Skeletal muscle cell (primary cell): Measurements from ENCODE around the gene NOP58.
"Not testable (repeated sequence)": the region's sequence is repeated elsewhere in the genome, so short reads cannot be mapped to it uniquely, and the experiment has no call there.

Experiments used
- DNase-seq: peaks from one replicate; pipeline ENCODE4 v3.0.0-alpha.2; 2010; ENCODE audit warnings: low read depth
- H3K4me3 ChIP-seq: 2 replicates; pipeline ENCODE4 v1.5.1; 2011; ENCODE audit warnings: low read depth, mild to moderate bottlenecking, control low read depth, low read length, moderate library complexity

NOP58 gene

DNA sequence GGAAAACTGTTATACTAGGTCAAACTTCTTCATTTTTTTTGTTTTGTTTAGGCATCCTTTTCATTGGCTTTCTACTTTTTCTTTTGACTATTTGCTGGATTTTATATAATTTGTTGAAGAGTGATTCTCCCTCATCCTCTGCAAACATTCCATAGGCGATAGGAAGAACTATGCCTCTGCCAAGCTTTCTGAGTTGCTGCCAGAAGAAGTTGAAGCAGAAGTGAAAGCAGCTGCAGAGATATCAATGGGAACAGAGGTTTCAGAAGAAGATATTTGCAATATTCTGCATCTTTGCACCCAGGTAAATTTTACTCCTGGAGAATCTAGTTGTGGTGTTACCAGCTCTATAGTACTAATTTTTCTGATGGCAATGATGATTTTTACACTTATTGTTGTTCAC, 25.4 kb downstream of the NOP58 start:
- DNase-seq = no peak

DNA sequence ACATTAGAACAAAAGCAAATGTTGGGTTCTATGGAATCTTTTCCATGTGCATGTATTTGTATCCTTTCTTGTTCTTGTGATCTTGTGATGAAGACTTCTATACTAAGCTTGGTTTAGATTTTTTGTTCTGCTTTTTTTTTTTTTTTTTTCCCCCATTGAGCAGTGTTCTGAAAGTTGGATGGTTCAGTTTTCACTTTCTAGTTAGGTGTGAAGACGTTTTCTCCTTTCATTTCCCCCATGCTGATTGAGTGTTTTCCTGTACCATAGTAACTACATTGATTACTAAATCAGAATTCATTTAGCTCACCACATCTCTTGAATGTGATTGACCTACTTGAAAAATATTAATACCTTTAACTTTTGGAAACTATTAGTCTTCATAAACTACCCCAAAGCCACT, 34.1 kb downstream of the NOP58 start:
- DNase-seq = no peak
- H3K4me3 ChIP-seq = no peak overlapping the region

More for the DNA sequence above, 25.4 kb downstream of the NOP58 start:
- H3K4me3 ChIP-seq = no peak overlapping the region

DNA sequence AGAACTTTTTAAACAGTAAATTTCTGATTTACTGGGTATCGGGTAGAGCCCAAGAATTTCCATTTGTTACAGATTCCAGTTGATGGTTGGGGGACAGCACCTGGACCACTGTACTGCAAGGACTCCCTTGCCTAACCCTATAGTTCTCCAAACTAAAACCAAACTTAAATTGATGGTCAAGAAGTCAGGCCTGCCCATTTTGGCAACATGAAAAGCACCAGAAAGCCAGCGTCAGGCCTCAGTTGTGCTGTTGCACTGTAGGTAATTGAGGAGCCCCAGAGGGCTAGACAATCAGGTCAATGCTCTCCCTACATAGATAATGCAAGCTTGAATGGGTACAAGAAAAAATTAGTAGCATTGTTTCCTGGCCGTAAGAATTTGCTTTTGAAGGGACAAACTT, 40.5 kb downstream of the NOP58 start:
- H3K4me3 ChIP-seq = no peak overlapping the region
- no peak for DNase-seq

DNA sequence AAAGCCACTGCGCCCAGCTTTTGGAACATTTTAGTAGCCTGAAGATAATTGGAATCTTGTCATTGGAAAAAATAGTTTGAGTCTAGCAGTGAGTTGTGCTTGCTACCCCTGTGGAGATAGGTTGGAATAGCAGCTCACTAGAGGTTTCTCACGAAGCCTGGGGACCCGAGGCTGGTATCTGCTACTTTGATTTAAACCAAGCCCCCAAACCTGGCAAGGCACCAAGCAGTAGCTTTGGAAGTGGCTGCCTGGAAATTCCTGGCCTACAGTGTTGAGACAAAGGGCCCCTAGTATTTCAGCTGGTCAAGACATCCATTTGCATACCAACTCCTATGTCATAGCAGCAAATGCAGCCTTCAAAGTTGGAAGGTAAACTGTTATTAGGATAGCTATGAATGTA, 42.1 kb downstream of the NOP58 start:
- H3K4me3 ChIP-seq = no peak overlapping the region
- DNase-seq = no peak

DNA sequence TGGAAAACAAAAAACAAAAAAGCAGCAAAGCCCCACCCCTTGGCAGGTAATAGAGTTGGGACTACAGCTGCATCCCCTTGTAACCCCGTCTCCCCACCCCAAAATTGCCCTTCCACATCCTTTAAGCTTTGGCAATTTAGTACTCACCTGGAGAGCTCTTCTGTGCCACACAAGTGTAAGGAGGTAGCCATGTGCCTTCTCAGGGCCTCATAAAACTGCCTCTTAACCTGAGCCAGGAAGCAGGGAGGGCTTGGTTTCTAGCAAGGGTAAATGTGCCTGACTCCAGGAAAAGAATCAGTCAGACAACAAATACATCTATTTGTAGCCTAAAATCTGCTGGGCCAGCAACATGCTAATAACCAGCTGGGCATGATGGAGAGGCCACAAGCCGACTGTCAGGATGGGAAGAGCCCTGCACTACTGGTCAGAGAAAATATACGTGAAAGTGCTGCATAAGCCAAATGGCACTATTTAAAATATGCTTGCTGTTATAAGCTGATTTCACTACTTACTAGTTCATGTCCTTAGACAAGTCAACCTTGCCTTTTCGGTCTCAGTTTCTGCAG, 46.3 kb downstream of the NOP58 start:
- no peak overlapping the region for H3K4me3 ChIP-seq
- DNase-seq = no peak

DNA sequence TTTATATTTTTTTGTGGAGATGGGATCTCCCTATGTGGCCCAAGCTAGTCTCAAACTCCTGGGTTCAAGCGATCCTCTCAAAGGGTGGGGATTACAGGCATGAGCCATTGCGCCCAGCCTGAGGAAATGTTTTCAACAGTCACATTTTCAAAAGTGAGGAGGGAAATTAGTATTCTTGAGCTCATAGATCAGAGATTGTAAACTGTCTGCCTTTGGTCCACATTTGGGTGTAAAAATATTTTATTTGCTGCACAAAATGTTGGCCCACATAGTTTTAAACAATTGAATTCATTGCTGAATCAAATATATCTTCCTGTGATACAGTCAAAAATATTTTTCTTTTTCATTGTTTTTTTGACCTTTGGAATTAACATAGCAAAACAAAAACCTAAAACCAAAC, 48.6 kb downstream of the NOP58 start:
- H3K4me3 ChIP-seq = no peak overlapping the region
- no peak for DNase-seq

DNA sequence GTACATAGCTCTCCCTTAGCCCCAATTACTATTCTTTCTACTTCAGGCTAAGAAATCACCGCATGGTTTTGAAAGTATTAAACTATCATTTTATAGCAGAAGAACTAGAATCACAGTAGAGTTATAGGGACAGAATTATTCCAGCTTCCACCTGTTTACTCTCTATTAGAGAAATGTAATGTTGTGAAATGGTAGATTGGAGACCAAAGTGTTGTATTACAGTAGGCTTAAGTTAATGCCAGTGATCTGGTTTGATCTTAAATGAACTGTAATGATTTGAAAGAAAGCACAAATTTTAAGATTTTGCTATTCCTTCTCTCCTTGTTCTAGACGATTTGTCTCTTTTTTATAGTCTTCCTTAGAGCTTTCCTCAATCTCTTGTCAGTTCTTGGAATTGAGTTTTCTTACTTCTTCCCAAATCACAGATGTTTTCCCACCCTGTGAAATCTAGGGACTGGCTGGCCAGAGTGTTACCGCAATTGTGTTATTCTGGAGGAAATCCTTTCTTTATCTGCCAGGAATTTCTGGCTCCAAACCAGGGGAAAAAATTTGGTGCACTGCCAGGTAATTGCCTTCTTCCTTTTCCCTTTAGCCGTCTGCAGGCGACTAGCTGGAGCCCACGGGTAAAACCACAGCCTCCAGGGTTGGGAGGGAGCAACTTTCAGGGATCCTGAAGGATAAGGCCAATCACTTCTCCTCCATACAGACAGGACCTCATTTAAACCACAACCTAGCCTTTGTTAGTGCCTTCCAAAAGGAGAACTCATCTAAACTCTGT, 51.7 kb downstream of the NOP58 start:
- no peak overlapping the region for H3K4me3 ChIP-seq
- peak; percentile 75 for DNase-seq

DNA sequence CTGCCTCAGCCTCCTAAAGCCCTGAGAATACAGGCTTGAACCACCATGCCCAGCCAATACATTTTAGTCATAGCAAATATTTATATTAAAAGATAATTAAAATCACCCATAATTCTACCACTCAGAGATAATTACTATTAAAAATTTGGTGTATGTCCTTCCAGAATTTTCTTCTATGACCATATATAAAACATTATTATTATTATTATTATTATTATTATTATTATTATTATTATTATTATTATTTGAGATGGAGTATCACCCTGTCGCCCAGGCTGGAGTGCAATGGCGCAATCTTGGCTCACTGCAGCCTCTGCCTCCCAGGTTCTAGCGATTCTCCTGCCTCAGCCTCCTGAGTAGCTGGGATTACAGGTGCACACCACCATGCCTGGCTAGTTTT, 54.8 kb downstream of the NOP58 start:
- H3K4me3 ChIP-seq, DNase-seq: not testable (repeated sequence)

DNA sequence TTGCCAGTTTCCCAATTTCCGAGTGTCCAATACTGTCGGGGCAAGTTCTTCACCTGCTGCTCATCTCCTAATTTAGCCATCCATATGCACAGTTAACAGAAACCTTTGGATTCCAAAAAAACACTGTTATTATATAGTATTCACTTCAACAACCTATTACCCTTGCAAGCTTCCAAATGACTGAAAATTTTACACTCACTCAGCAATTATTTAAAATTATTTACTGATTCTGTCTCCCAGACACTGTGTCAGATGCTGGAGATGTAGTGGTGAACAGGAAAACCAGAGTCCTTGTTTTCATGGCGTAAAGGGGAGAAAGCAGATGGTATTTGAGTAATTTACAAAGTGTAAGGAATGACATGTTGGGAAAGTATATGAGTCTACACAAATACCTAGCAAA, 56.9 kb downstream of the NOP58 start:
- no peak for DNase-seq
- H3K4me3 ChIP-seq = no peak overlapping the region

DNA sequence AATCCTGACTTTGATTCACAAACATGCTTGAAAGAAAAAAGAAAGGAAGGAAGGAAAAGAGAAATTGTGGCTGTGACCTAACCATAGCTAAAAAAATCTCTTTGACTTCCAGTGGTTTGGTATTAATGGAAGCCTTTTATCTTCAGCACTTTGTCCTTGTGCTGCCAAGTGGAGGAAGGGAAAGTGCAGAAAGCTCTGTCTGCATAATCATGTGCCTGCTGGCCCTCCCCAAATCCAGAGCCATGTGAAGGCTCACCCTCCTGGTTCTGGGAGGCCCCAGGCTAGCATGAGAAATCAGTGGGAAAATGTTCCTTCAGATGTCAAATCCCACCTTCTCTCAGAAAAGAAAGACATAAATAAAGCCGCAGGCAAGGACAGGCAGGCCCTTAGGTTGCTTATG, 62.3 kb downstream of the NOP58 start:
- no peak for DNase-seq
- no peak overlapping the region for H3K4me3 ChIP-seq

DNA sequence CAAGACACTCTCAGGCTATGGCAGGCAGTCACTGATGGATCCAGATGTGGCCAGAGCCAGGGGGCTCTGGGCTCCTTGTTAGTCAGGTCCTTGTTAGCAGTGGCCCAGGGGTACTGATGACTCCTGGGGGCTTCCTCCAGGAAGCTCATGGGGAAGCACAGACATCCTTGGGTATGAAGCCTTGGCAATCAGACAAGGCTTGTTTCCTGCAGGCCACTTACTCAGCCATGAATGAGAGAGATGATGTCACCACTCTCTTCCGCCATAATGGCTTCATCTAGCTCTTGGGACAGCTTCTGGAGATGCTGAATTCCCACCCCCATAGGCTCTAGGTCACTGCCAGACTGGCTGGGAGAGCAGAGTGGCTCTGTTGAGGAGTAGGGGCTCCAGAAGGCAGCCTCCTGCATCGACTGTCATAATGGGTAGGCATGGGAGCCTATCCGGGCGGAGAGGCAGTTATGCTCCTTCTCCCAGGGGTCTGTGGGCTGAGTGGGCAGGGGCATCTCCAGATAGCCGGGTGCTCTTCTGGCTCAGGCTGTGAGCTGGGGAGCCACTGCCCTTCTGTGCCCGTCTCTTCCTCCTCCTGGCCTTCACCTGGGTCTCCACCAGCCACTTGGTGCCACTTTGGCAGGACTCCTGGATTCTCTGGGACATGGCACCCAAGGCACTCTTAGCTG, 70.4 kb downstream of the NOP58 start:
- peak; percentile 21 for DNase-seq

DNA sequence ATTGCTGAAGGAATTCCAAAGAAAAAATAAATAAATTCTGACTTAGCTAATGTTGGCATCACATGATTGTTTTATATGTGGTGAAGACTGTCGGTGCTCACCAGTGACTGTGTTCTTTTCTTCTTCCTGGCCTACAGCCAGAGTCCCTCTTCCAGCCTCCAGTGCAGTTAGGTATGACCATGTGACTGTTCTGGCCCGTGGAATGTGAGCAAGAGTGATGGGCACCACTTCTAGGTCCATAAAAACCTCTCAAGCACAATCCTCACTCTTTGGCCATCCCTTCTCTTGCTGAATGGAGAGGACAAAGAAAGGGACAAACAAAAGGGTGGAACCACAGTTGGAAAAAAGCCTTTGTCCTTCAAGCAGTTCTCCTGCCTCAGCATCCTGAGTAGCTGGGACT, 71.6 kb downstream of the NOP58 start:
- no peak for DNase-seq

More for the DNA sequence above, 70.4 kb downstream of the NOP58 start:
- no peak overlapping the region for H3K4me3 ChIP-seq

DNA sequence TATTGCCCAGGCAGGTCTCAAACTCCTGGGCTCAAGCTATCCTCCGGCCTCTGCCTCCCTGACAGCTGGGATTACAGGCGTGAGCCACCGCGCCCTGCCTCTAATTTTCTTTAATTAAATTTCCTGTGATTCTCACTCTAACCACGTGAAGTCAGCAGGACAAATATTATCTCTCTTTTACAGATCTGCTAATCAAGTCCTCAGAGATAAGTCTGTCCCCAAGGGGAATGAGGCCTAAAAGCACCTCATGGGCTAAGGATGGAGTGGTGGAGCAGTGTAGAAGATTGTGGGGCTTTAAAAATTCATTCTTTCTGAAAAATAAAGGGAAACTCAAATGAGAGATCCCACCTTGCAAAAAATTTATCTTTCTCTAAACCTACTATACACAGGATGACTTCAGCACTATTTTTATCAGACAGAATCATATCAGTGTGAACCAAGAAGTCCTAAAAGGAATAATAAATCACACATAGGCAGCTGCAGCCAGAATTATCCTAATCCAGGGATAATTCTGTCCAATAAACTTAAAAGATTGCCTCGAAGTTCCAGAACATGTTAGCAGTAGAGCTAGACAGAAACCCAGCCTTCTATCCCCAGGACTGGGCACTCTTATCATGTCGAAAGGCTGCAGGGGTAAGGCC, 72.3 kb downstream of the NOP58 start:
- H3K4me3 ChIP-seq = no peak overlapping the region
- DNase-seq = no peak

More for the DNA sequence above, 71.6 kb downstream of the NOP58 start:
- H3K4me3 ChIP-seq = no peak overlapping the region

DNA sequence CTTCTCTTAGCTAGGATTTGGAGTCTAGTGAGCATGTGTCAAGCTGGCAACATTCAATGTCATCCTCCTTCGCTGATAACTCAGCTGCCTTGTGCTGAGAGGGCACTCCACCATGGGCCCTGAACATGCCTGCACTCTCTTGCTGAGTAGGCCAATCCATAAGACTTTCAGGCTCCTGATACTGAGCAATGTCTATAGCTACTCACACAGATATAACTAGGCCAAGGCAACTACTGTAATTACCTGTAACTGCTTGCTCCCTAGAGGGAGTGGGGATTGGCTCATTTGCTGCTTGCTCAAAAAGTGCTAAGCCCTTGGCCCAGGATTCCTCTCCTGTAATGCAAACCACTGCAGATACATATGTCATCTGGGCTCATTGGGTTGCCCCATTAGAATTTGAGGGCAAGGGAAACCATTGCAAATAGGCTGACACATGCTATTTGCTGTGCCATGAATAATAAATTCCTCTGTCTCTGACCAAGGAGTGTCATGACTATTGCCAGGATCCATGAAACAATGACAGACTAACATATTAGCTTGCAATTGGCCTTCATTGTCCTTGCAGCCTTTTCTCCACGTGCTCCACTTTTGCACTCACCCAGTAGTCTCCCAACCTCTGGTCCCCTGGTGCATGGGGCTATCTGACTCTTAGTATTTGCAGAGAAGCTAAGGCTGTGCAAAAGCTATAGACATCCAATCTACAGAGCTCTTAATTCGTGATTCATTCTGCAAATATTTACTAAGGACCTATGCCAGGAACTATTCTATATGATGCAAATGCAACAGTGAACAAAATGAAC, 73.7 kb downstream of the NOP58 start:
- DNase-seq = peak; percentile 51
- no peak overlapping the region for H3K4me3 ChIP-seq

DNA sequence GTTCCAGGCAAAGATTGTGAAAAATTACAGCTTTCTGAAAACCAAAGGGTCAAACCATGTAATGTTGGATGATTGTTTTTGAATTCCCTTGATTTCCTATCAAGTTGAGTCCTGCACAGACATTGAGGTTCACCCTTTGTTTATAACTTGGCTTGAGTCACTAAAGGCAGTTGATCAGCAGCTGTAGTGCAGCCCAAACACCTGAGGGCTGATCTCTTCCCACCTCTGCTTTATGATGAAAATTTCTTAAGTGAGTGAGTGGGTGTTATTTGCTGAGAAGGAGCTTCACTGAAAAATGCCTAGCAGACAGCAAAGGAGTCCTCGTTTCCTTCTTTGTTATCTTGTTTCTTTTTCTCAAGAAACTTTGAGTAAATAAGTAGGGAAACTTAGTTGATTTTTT, 78.6 kb downstream of the NOP58 start:
- DNase-seq = no peak

DNA sequence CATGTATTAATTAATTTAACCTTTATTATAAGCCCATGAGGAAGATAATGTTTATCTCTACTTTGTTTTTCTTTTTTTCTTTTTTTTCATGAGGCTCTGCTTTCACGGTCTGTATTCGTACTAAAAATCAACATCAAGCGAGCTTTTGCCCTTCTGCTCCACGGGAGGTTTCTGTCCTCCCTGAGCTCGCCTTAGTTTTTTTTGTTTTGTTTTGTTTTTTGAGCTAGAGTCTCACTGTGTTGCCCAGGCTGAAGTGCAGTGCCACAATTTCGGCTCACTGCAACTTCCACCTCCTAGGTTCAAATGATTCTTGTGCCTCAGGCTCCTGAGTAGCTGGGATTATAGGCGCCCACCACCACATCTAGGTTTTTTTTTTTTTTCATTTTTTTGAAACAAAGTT, 80.6 kb downstream of the NOP58 start:
- DNase-seq = no peak
- no peak overlapping the region for H3K4me3 ChIP-seq

More for the DNA sequence above, 78.6 kb downstream of the NOP58 start:
- no peak overlapping the region for H3K4me3 ChIP-seq
